BJ (cell line): ENCODE results near the gene KLF15. TPM values are rescaled to one million over a fixed set of nuclear protein-coding genes. Genes with fewer than 3 reads are reported as not detected.

ENCODE experiments used
- CTCF ChIA-PET: fragments of 350-600 bp; formaldehyde crosslinking; extraction: SDS; loops from one replicate; lab custom pipeline; 2021; ENCODE audit warnings: antibody characterized with exemption, inconsistent platforms; lab: Yijun Ruan, JAX
- POLR2A ChIA-PET: fragments of 300-600 bp; sonication (Branson Sonifier 250); formaldehyde crosslinking; extraction: SDS; loops from one replicate; lab custom pipeline; 2021; ENCODE audit warnings: antibody characterized with exemption; lab: Charles Lee
- DNase-seq: peaks from one replicate; pipeline ENCODE4 v3.0.0-alpha.2; 2011; ENCODE audit warnings: low read depth
- H3K27me3 ChIP-seq: 2 replicates; pipeline ENCODE4 v1.6.0; 2011; ENCODE audit warnings: low read length; ENCODE audit not compliant: control insufficient read depth, insufficient read depth
- H3K36me3 ChIP-seq: 2 replicates; pipeline ENCODE4 v1.5.1; 2011; ENCODE audit warnings: low read length; ENCODE audit not compliant: control insufficient read depth, insufficient read depth
- H3K4me3 ChIP-seq: 2 replicates; pipeline ENCODE4 v1.5.1; 2011; ENCODE audit warnings: low read depth, mild to moderate bottlenecking, control low read depth, low read length
- CTCF ChIP-seq: IDR thresholded peaks from 2 replicates; pipeline ENCODE4 v1.5.1; 2011; ENCODE audit warnings: low read depth, mild to moderate bottlenecking, control low read depth, inconsistent platforms, low read length, moderate library complexity; ENCODE audit not compliant: insufficient read depth
- polyA plus RNA-seq: library from polyadenylated mRNA; depleted of rRNA; stranded (reverse); fragments of >200 nt; gene quantifications from 2 replicates; pipeline ENCODE4 v1.2.3, GENCODE V29; 2011

KLF15 gene
- polyA plus RNA-seq, 1 experiment, result 0.44 TPM

- Histone ChIP-seq H3K27me3 (peaks cover 2% of the 10 kb centered on the region; the same call in 1 of the 2 replicates), H3K36me3 (no peaks in the 10 kb centered on the region), H3K4me3 (no peak overlapping the region)
- no peak for DNase-seq
- ChIA-PET POLR2A (no interaction called here), CTCF (interaction anchor here (0.6 kb wide), 1 partner anchor 33 kb away, joined by 3 read pairs; no protein-coding TSS in a partner anchor)
- TF ChIP-seq CTCF, result no peak
Observed at GRCh38 chr3:126344380-126345041, 12.7 kb downstream of the KLF15 start.

- ChIA-PET CTCF (no interaction called here), POLR2A (no interaction called here)
- no peak overlapping the region for H3K4me3 ChIP-seq
- H3K36me3 ChIP-seq, result no peaks in the 10 kb centered on the region
- H3K27me3 ChIP-seq, result peaks cover 6% of the 10 kb centered on the region
- DNase-seq, result no peak
- no peak for TF ChIP-seq CTCF
Observed at GRCh38 chr3:126343649-126344035, 13.6 kb downstream of the KLF15 start.

- no peaks in the 10 kb centered on the region for H3K36me3 ChIP-seq
- peaks cover 6% of the 10 kb centered on the region for H3K27me3 ChIP-seq
- DNase-seq, result no peak
- ChIA-PET POLR2A (no interaction called here), CTCF (no interaction called here)
- 0 out of 2 replicates have a peak, but pooled peaks have one; percentile 4 for TF ChIP-seq CTCF
- H3K4me3 ChIP-seq, result no peak overlapping the region
Observed at GRCh38 chr3:126342991-126343648, 14.1 kb downstream of the KLF15 start.

- POLR2A ChIA-PET, result no interaction called here
- H3K36me3 ChIP-seq, result no peaks in the 10 kb centered on the region
- no peak overlapping the region for H3K4me3 ChIP-seq
- TF ChIP-seq CTCF, result no peak
- CTCF ChIA-PET, result interaction anchor here (0.6 kb wide), 1 partner anchor 9 kb away, joined by 3 read pairs; no protein-coding TSS in a partner anchor
- H3K27me3 ChIP-seq, result peaks cover 6% of the 10 kb centered on the region
- no peak for DNase-seq
Observed at GRCh38 chr3:126342211-126342610, 15.0 kb downstream of the KLF15 start.

GRCh38 chr3:126341755-126342150 is 15.5 kb downstream of the KLF15 start:
- H3K4me3 ChIP-seq, result no peak overlapping the region
- H3K27me3 ChIP-seq, result peaks cover 6% of the 10 kb centered on the region
- CTCF ChIA-PET, result interaction anchor here (0.6 kb wide), 1 partner anchor 9 kb away, joined by 3 read pairs; no protein-coding TSS in a partner anchor
- POLR2A ChIA-PET, result no interaction called here
- TF ChIP-seq CTCF, result no peak
- no peaks in the 10 kb centered on the region for H3K36me3 ChIP-seq
- no peak for DNase-seq
